OCI-LY3 (cell line): ENCODE measurements around the gene HS3ST3B1.

ENCODE experiments used
- EZH2phosphoT487 ChIP-seq: fragments of 200-600 bp; shearing (Covaris generic); IDR thresholded peaks from 2 replicates; pipeline ENCODE4 v1.6.1; 2018; ENCODE audit warnings: antibody characterized with exemption, mixed run types, low read depth
- TF ChIP-seq, protein P1 (sequence below): fragments of 200-600, 300-600 bp; sonication (generic); IDR thresholded peaks from 2 replicates; pipeline ENCODE4 v1.5.1; 2014; ENCODE audit warnings: antibody characterized with exemption, low read length, low read depth

- TF ChIP-seq, protein P1, sequence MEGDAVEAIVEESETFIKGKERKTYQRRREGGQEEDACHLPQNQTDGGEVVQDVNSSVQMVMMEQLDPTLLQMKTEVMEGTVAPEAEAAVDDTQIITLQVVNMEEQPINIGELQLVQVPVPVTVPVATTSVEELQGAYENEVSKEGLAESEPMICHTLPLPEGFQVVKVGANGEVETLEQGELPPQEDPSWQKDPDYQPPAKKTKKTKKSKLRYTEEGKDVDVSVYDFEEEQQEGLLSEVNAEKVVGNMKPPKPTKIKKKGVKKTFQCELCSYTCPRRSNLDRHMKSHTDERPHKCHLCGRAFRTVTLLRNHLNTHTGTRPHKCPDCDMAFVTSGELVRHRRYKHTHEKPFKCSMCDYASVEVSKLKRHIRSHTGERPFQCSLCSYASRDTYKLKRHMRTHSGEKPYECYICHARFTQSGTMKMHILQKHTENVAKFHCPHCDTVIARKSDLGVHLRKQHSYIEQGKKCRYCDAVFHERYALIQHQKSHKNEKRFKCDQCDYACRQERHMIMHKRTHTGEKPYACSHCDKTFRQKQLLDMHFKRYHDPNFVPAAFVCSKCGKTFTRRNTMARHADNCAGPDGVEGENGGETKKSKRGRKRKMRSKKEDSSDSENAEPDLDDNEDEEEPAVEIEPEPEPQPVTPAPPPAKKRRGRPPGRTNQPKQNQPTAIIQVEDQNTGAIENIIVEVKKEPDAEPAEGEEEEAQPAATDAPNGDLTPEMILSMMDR: no peak
- TF ChIP-seq EZH2phosphoT487: no peak
Measured at GRCh38 chr17:14289162-14289561, 11.7 kb upstream of the HS3ST3B1 start.
